SK-N-SH (cell line): ENCODE data around the gene TMEM88. TPM values are rescaled to one million over a fixed set of nuclear protein-coding genes. Genes with fewer than 3 reads are reported as not detected.
A peak's percentile ranks its signal among the peaks of the same experiment; 100 is the strongest.

Experiments used
- CTCF ChIA-PET: fragments of 300-600, 350-600 bp; formaldehyde crosslinking; extraction: SDS; loops from one replicate; lab custom pipeline; 2021; lab: Yijun Ruan, JAX
- POLR2A ChIA-PET: fragments of 350-600 bp; sonication (Branson Sonifier 250); formaldehyde crosslinking; extraction: SDS; loops from one replicate; lab custom pipeline; 2020; ENCODE audit warnings: antibody characterized with exemption, inconsistent platforms; lab: Yijun Ruan, JAX
- DNase-seq: peaks from one replicate; pipeline ENCODE4 v3.0.0; 2012
- H2AFZ ChIP-seq: fragments of 200-600 bp; sonication (generic); 2 replicates; pipeline ENCODE4 v1.8.1; 2016; ENCODE audit warnings: antibody characterized with exemption, mild to moderate bottlenecking, low read depth
- H3F3A ChIP-seq: fragments of 200-600 bp; sonication (generic); replicated peaks from 2 replicates; pipeline ENCODE3; 2016; ENCODE audit warnings: antibody characterized with exemption, mild to moderate bottlenecking; ENCODE audit not compliant: insufficient read depth
- H3K27ac ChIP-seq, 2 experiments: fragments of 200-500 bp in 1 of 2; fragments of 200-600 bp in 1 of 2; sonication (Bioruptor generic) in 1 of 2; sonication (generic), shearing (Covaris generic) in 1 of 2; 2 replicates each; pipeline versions ENCODE4 v1.5.1 to v1.6.1; 2014 to 2016; ENCODE audit warnings: low read depth in 2 of 2, inconsistent platforms in 1 of 2, low read length in 1 of 2, mild to moderate bottlenecking in 1 of 2, mixed read lengths in 1 of 2
- H3K27me3 ChIP-seq: fragments of 200-600 bp; sonication (generic), shearing (Covaris generic); 2 replicates; pipeline ENCODE4 v1.6.1; 2016; ENCODE audit warnings: mixed run types; ENCODE audit not compliant: insufficient read depth
- H3K36me3 ChIP-seq, 2 experiments: fragments of 200-500 bp in 1 of 2; fragments of 200-600 bp in 1 of 2; sonication (Bioruptor generic) in 1 of 2; sonication (generic) in 1 of 2; replicated peaks in 1 of 2; 2 replicates each; pipeline versions ENCODE3 to v1.5.1; 2014 to 2016; ENCODE audit warnings: low read length in 1 of 2, mild to moderate bottlenecking in 1 of 2; ENCODE audit not compliant: insufficient read depth in 2 of 2, control insufficient read depth in 1 of 2
- H3K4me1 ChIP-seq, 2 experiments: fragments of 200-500 bp in 1 of 2; fragments of 200-600 bp in 1 of 2; sonication (Bioruptor generic) in 1 of 2; sonication (generic), shearing (Covaris generic) in 1 of 2; 2 replicates each; pipeline versions ENCODE4 v1.5.1 to v1.6.1; 2014 to 2016; ENCODE audit warnings: low read depth in 1 of 2, low read length in 1 of 2, mixed run types in 1 of 2; ENCODE audit not compliant: insufficient read depth in 2 of 2, control insufficient read depth in 1 of 2
- H3K4me2 ChIP-seq: fragments of 200-600 bp; sonication (generic), shearing (Covaris generic); 2 replicates; pipeline ENCODE4 v1.6.1; 2017; ENCODE audit warnings: mixed run types
- H3K4me3 ChIP-seq, 2 experiments: fragments of 200-500 bp in 1 of 2; fragments of 200-600 bp in 1 of 2; sonication (Bioruptor generic) in 1 of 2; sonication (generic), shearing (Covaris generic) in 1 of 2; 2 replicates each; pipeline versions ENCODE4 v1.5.1 to v1.8.1; 2014 to 2016; ENCODE audit warnings: low read depth in 2 of 2, inconsistent platforms in 1 of 2, low read length in 1 of 2, mild to moderate bottlenecking in 1 of 2, mixed read lengths in 1 of 2, moderate library complexity in 1 of 2
- H3K79me2 ChIP-seq: fragments of 200-600 bp; sonication (generic); 2 replicates; pipeline ENCODE4 v1.8.1; 2017; ENCODE audit warnings: mild to moderate bottlenecking; ENCODE audit not compliant: insufficient read depth
- H3K9ac ChIP-seq: fragments of 200-600 bp; sonication (generic); 2 replicates; pipeline ENCODE4 v1.6.1; 2017; ENCODE audit warnings: mixed run types
- H3K9me2 ChIP-seq: fragments of 200-600 bp; sonication (generic); 2 replicates; pipeline ENCODE4 v1.6.1; 2017; ENCODE audit warnings: mixed run types
- H3K9me3 ChIP-seq: fragments of 200-600 bp; sonication (generic); 2 replicates; pipeline ENCODE4 v1.6.1; 2017; ENCODE audit warnings: mixed run types, mild to moderate bottlenecking, moderate library complexity
- H4K20me1 ChIP-seq: fragments of 200-600 bp; sonication (generic); 2 replicates; pipeline ENCODE4 v1.6.1; 2017; ENCODE audit warnings: mild to moderate bottlenecking, mixed run types; ENCODE audit not compliant: insufficient read depth
- CHD2 ChIP-seq: fragments of 150-350 bp; IDR thresholded peaks from 2 replicates; pipeline ENCODE4 v1.6.1; 2018; ENCODE audit warnings: low read length; ENCODE audit not compliant: partially characterized antibody
- ELF1 ChIP-seq: IDR thresholded peaks from 2 replicates; pipeline ENCODE4 v1.4.0; 2012
- FOSL2 ChIP-seq: IDR thresholded peaks from 2 replicates; pipeline ENCODE4 v1.4.0; 2012; ENCODE audit warnings: low read depth, mild to moderate bottlenecking, moderate library complexity, borderline replicate concordance
- JUND ChIP-seq: IDR thresholded peaks from 2 replicates; pipeline ENCODE4 v1.4.0; 2012
- MXI1 ChIP-seq: IDR thresholded peaks from 2 replicates; pipeline ENCODE4 v1.6.1; 2012; ENCODE audit warnings: mild to moderate bottlenecking, low read depth, low read length, improper control_type of control experiment
- NRF1 ChIP-seq: IDR thresholded peaks from 2 replicates; pipeline ENCODE4 v1.6.1; 2012; ENCODE audit warnings: low read depth, mild to moderate bottlenecking, low read length
- PBX3 ChIP-seq: IDR thresholded peaks from 2 replicates; pipeline ENCODE4; 2012
- RAD21 ChIP-seq: IDR thresholded peaks from 2 replicates; pipeline ENCODE4 v1.6.1; 2012; ENCODE audit warnings: mild to moderate bottlenecking, low read length
- TCF12 ChIP-seq: IDR thresholded peaks from 2 replicates; pipeline ENCODE4 v1.4.0; 2012
- ZBTB33 ChIP-seq: IDR thresholded peaks from 2 replicates; pipeline ENCODE4 v1.4.0; 2012; ENCODE audit warnings: low read depth, borderline replicate concordance
- WGBS: methylation state at CpG from one replicate; pipeline ENCODE4 v1.1.6; 2017; ENCODE audit warnings: low lambda C conversion rate; 5-methylcytosine and 5-hydroxymethylcytosine counted together
- polyA plus RNA-seq, 3 experiments: library from polyadenylated mRNA; depleted of rRNA; stranded (reverse); fragments of >200 nt; gene quantifications; 2 replicates each; pipeline ENCODE4 v1.2.3, GENCODE V29; 2012
- TF ChIP-seq, protein P1 (sequence below): fragments of 200-600 bp; sonication (generic); IDR thresholded peaks from 2 replicates; pipeline ENCODE4 v1.6.1; 2017; ENCODE audit warnings: antibody characterized with exemption, mild to moderate bottlenecking, moderate library complexity

The TMEM88 gene
- polyA plus RNA-seq, 1 of the 3 experiments (the other 2 are of a cell fraction): 1.2 TPM

DNA sequence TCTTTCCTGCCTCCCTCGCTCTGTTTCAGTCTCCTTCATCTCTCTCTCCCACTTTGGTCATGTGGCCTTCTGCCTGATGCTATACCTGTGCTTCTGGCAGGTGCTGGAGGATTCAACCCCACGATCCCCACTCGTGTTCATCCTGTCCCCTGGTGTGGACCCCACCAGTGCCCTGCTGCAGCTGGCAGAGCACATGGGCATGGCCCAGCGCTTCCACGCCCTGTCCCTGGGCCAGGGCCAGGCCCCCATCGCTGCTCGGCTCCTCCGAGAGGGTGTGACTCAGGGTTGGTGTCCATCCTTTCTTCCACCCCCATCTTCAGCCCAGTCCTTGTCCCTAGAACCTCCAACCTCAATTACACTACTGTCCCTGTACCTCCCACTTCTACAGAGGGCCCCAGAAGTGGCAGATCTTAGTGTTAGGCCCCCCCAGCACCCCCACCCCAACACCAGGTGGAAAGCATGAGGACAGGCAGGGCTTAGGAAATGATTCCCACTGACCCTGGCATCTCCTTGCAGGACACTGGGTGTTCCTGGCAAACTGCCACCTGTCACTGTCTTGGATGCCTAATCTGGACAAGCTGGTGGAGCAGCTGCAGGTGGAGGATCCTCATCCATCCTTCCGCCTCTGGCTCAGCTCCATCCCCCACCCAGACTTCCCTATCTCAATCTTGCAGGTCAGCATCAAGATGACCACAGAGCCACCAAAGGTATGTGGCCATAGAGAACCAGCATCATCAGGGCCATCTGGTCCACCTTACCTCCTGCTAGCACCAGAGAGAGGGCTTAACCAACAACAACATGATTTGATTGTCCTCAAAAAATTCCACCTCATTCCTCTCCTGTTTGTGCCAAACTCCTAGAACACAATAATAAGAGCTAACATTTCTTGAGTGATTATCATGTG, 30.6 kb upstream of the TMEM88 start:
- peaks cover 10% of the 10 kb centered on the region for H3F3A ChIP-seq
- no peak for TF ChIP-seq TCF12
- TF ChIP-seq, protein P1, sequence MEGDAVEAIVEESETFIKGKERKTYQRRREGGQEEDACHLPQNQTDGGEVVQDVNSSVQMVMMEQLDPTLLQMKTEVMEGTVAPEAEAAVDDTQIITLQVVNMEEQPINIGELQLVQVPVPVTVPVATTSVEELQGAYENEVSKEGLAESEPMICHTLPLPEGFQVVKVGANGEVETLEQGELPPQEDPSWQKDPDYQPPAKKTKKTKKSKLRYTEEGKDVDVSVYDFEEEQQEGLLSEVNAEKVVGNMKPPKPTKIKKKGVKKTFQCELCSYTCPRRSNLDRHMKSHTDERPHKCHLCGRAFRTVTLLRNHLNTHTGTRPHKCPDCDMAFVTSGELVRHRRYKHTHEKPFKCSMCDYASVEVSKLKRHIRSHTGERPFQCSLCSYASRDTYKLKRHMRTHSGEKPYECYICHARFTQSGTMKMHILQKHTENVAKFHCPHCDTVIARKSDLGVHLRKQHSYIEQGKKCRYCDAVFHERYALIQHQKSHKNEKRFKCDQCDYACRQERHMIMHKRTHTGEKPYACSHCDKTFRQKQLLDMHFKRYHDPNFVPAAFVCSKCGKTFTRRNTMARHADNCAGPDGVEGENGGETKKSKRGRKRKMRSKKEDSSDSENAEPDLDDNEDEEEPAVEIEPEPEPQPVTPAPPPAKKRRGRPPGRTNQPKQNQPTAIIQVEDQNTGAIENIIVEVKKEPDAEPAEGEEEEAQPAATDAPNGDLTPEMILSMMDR: no peak
- H3K27ac ChIP-seq: no peak overlapping the region
- no peaks in the 10 kb centered on the region for H3K79me2 ChIP-seq
- H3K4me1 ChIP-seq: peaks cover 0 to 12% of the 10 kb centered on the region in 2 experiments; a peak in 1 of 4 replicates
- no peak for DNase-seq
- H3K27me3 ChIP-seq: no peaks in the 10 kb centered on the region; the same call in 1 of the 2 replicates
- ChIA-PET POLR2A (interaction anchor here (1.7 kb wide), 1 partner anchor 8 kb away, joined by 5 read pairs; no protein-coding TSS in a partner anchor), CTCF (interaction anchor here (0.7 to 7.2 kb wide), 28 partner anchors 8 to 512 kb away, joined by 3 to 79 read pairs (median 6); partner anchors contain the start of genes DNAH2, KDM6B and NAA38)
- H2AFZ ChIP-seq: no peak overlapping the region
- H3K4me3 ChIP-seq: no peak overlapping the region
- no peak overlapping the region for H3K9ac ChIP-seq
- H3K4me2 ChIP-seq: no peak overlapping the region
- H3K36me3 ChIP-seq: no peaks in the 10 kb centered on the region
- H3K9me3 ChIP-seq: no peaks in the 10 kb centered on the region
- H4K20me1 ChIP-seq: no peaks in the 10 kb centered on the region
- WGBS: 88% methylated on average over 9 of the region's 9 CpGs
- no peaks in the 10 kb centered on the region for H3K9me2 ChIP-seq

- CTCF ChIA-PET: interaction anchor here (0.7 to 7.2 kb wide), 28 partner anchors 8 to 511 kb away, joined by 3 to 79 read pairs (median 6); partner anchors contain the start of genes DNAH2, KDM6B and NAA38
- no peak overlapping the region for H3K4me3 ChIP-seq
- H3K79me2 ChIP-seq: no peaks in the 10 kb centered on the region
- no peaks in the 10 kb centered on the region for H3K36me3 ChIP-seq
- 30% methylated on average over 12 of the region's 12 CpGs for WGBS
- peaks cover 0 to 12% of the 10 kb centered on the region in 2 experiments; a peak in 1 of 4 replicates for H3K4me1 ChIP-seq
- H3F3A ChIP-seq: peaks cover 10% of the 10 kb centered on the region
- POLR2A ChIA-PET: interaction anchor here (0.6 to 1.7 kb wide), 3 partner anchors 9 to 80 kb away, joined by 4 to 5 read pairs (median 4); partner anchors contain the start of gene CHD3
- peak overlapping the region; percentile 32; the same call in 1 of the 2 replicates for H3K4me2 ChIP-seq
- peaks cover 2% of the 10 kb centered on the region for H3K27me3 ChIP-seq
- no peak overlapping the region for H2AFZ ChIP-seq
- no peak overlapping the region for H3K9ac ChIP-seq
- no peaks in the 10 kb centered on the region for H3K9me3 ChIP-seq
- no peak overlapping the region for H3K27ac ChIP-seq
- DNase-seq: peak; percentile 69
- H4K20me1 ChIP-seq: no peaks in the 10 kb centered on the region
- no peaks in the 10 kb centered on the region for H3K9me2 ChIP-seq
- TF ChIP-seq FOSL2 (no peak), NRF1 (no peak), ZBTB33 (no peak), MXI1 (peak; percentile 81; the same call in 1 of the 2 replicates), JUND (no peak), CHD2 (no peak), PBX3 (peak; percentile 22; the same call in 1 of the 2 replicates), RAD21 (peak; percentile 28; the same call in 1 of the 2 replicates), ELF1 (no peak)
- TF ChIP-seq, protein P1: peak; percentile 40
These were observed 29.5 kb upstream of the TMEM88 start for GRCh38 chr17:7825206-7825990.
